Gastrocnemius medialis (tissue), 4 donors: Measurements from ENCODE around the gene MEIOB.

Experiments
- POLR2A ChIP-seq, 2 donors: fragments of 450-650 bp; IDR thresholded peaks; one replicate each; pipeline ENCODE4 v1.6.1; 2017; ENCODE audit warnings: antibody characterized with exemption in 2 of 2, mild to moderate bottlenecking in 2 of 2, moderate library complexity in 2 of 2
- TF ChIP-seq, protein P1 (sequence below), 5 experiments: fragments of 450-650 bp in 3 of 5; fragments of 200-600 bp in 2 of 5; sonication (generic) in 2 of 5; IDR thresholded peaks in 4 of 5; conservative IDR thresholded peaks in 1 of 5; 1 replicate in 4 of 5; 2 replicates in 1 of 5; pipeline ENCODE4 v1.5.1; 2016 to 2019; ENCODE audit warnings: antibody characterized with exemption in 5 of 5, mild to moderate bottlenecking in 3 of 5, moderate library complexity in 3 of 5

DNA sequence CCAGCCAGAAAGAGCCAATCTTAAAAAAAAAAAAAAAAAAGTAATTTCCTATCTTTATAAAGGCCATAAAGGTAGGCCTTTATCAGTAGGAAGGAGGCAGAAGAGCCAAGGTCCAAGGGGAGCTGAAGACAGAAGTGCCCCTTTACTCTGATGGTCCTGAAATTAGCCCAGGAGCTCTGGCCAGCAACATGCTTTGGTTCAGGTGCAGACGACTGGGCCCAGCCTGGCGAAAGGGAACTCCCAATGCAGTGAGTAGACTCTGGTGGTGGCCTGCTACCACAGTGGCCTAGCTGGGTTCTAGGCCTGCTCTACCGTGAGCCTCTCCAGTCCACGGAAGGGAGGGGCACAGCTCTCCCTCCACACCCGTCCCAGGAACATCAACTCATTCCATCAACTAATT lies 23.1 kb upstream of the MEIOB start:
- TF ChIP-seq, protein P1, sequence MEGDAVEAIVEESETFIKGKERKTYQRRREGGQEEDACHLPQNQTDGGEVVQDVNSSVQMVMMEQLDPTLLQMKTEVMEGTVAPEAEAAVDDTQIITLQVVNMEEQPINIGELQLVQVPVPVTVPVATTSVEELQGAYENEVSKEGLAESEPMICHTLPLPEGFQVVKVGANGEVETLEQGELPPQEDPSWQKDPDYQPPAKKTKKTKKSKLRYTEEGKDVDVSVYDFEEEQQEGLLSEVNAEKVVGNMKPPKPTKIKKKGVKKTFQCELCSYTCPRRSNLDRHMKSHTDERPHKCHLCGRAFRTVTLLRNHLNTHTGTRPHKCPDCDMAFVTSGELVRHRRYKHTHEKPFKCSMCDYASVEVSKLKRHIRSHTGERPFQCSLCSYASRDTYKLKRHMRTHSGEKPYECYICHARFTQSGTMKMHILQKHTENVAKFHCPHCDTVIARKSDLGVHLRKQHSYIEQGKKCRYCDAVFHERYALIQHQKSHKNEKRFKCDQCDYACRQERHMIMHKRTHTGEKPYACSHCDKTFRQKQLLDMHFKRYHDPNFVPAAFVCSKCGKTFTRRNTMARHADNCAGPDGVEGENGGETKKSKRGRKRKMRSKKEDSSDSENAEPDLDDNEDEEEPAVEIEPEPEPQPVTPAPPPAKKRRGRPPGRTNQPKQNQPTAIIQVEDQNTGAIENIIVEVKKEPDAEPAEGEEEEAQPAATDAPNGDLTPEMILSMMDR (IDR thresholded peaks at IDR 0.05 in 4 of 5, conservative IDR thresholded peaks at IDR 0.05 in 1 of 5): no peak
- no peak for TF ChIP-seq POLR2A (IDR thresholded peaks at IDR 0.05)
